Neural cell (in vitro differentiated cells): ENCODE measurements around the gene SETX. TPM values are rescaled to one million over a fixed set of nuclear protein-coding genes. Genes with fewer than 3 reads are reported as not detected.

Source experiments
- H2AFZ ChIP-seq: fragments of 200-600, 300-800 bp; sonication (generic), shearing (Covaris generic); 2 replicates; pipeline ENCODE4 v1.6.0; 2014; ENCODE audit warnings: low read depth, mild to moderate bottlenecking, antibody characterized with exemption, low read length, moderate library complexity
- H3F3A ChIP-seq: fragments of 200-600 bp; shearing (Covaris generic); 2 replicates; pipeline ENCODE4 v1.6.1; 2016; ENCODE audit warnings: mild to moderate bottlenecking, moderate library complexity, mixed read lengths, antibody characterized with exemption, low read length; ENCODE audit not compliant: insufficient read depth, poor library complexity, severe bottlenecking
- H3K27ac ChIP-seq: fragments of 200-600, 300-800 bp; sonication (generic), shearing (Covaris generic); 2 replicates; pipeline ENCODE4 v1.5.1; 2014; ENCODE audit warnings: mild to moderate bottlenecking, low read length, moderate library complexity
- H3K27me3 ChIP-seq: fragments of 300-800, 200-600 bp; sonication (generic), shearing (Covaris generic); 2 replicates; pipeline ENCODE4 v1.6.0; 2014; ENCODE audit warnings: mild to moderate bottlenecking, low read depth, low read length, moderate library complexity; ENCODE audit not compliant: insufficient read depth
- H3K36me3 ChIP-seq: fragments of 300-800, 200-600 bp; sonication (generic), shearing (Covaris generic); 2 replicates; pipeline ENCODE4 v1.5.1; 2014; ENCODE audit warnings: mild to moderate bottlenecking, antibody characterized with exemption, low read length, moderate library complexity; ENCODE audit not compliant: insufficient read depth
- H3K4me2 ChIP-seq: fragments of 300-800, 200-600 bp; sonication (generic), shearing (Covaris generic); 2 replicates; pipeline ENCODE4 v1.6.0; 2014; ENCODE audit warnings: mild to moderate bottlenecking, low read length
- H3K4me3 ChIP-seq: fragments of 300-800, 200-600 bp; sonication (generic), shearing (Covaris generic); 2 replicates; pipeline ENCODE4 v1.5.1; 2014; ENCODE audit warnings: mild to moderate bottlenecking, low read length, moderate library complexity
- H3K79me2 ChIP-seq: fragments of 200-600 bp; shearing (Covaris generic); replicated peaks from 2 replicates; pipeline ENCODE4 v1.6.0; 2014; ENCODE audit warnings: mild to moderate bottlenecking, low read length, moderate library complexity; ENCODE audit not compliant: insufficient read depth
- H3K9ac ChIP-seq: fragments of 300-800, 200-600 bp; sonication (generic), shearing (Covaris generic); 2 replicates; pipeline ENCODE4 v1.6.1; 2016; ENCODE audit warnings: mild to moderate bottlenecking, low read length, mixed read lengths
- H3K9me2 ChIP-seq: fragments of 200-600 bp; shearing (Covaris generic); 2 replicates; pipeline ENCODE4 v1.6.1; 2016; ENCODE audit warnings: mild to moderate bottlenecking, low read length, mixed read lengths; ENCODE audit not compliant: insufficient read depth
- H3K9me3 ChIP-seq: fragments of 200-600, 300-800 bp; sonication (generic), shearing (Covaris generic); 2 replicates; pipeline ENCODE4 v1.6.1; 2016; ENCODE audit warnings: mild to moderate bottlenecking, mixed run types, low read length, moderate library complexity, mixed read lengths
- H4K20me1 ChIP-seq: fragments of 200-600 bp; shearing (Covaris generic); 2 replicates; pipeline ENCODE4 v1.6.1; 2016; ENCODE audit warnings: mild to moderate bottlenecking, mixed run types; ENCODE audit not compliant: insufficient read depth
- EP300 ChIP-seq: fragments of 450-650 bp; conservative IDR thresholded peaks from 2 replicates; pipeline ENCODE4 v1.6.1; 2014; ENCODE audit warnings: antibody characterized with exemption, mild to moderate bottlenecking, moderate library complexity; ENCODE audit not compliant: poor library complexity, severe bottlenecking
- EZH2 ChIP-seq: fragments of 200-600, 300-800 bp; shearing (Covaris generic), sonication (generic); IDR thresholded peaks from 2 replicates; pipeline ENCODE4 v1.6.1; 2014; ENCODE audit warnings: antibody characterized with exemption, low read length, borderline replicate concordance, mild to moderate bottlenecking; ENCODE audit not compliant: insufficient read depth, poor library complexity, severe bottlenecking
- MXI1 ChIP-seq: fragments of 450-650 bp; conservative IDR thresholded peaks from 2 replicates; pipeline ENCODE4 v1.6.1; 2014; ENCODE audit warnings: antibody characterized with exemption, mild to moderate bottlenecking; ENCODE audit not compliant: poor library complexity, severe bottlenecking
- POLR2AphosphoS5 ChIP-seq: IDR thresholded peaks from 2 replicates; pipeline ENCODE4 v1.6.1; 2012
- RAD21 ChIP-seq: fragments of 450-650 bp; conservative IDR thresholded peaks from 2 replicates; pipeline ENCODE4 v1.6.1; 2014; ENCODE audit warnings: antibody characterized with exemption, mild to moderate bottlenecking, moderate library complexity
- SMC3 ChIP-seq: fragments of 450-650 bp; conservative IDR thresholded peaks from 2 replicates; pipeline ENCODE4 v1.6.1; 2014; ENCODE audit warnings: antibody characterized with exemption, mild to moderate bottlenecking, moderate library complexity; ENCODE audit not compliant: poor library complexity
- TAF1 ChIP-seq: IDR thresholded peaks from 2 replicates; pipeline ENCODE4 v1.6.1; 2012; ENCODE audit warnings: low read depth
- polyA plus RNA-seq: library from polyadenylated mRNA; depleted of rRNA; stranded (reverse); fragments of >200 nt; gene quantifications from 2 replicates; pipeline ENCODE4 v1.2.3, GENCODE V29; 2014
- TF ChIP-seq, protein P1 (sequence below): IDR thresholded peaks from 2 replicates; pipeline ENCODE4 v1.6.1; 2012; ENCODE audit warnings: borderline replicate concordance
- TF ChIP-seq, protein P2 (sequence below): fragments of 450-650 bp; IDR thresholded peaks from 2 replicates; pipeline ENCODE4 v1.5.1; 2014; ENCODE audit warnings: antibody characterized with exemption, mild to moderate bottlenecking, moderate library complexity; ENCODE audit not compliant: poor library complexity, severe bottlenecking

SETX gene
- polyA plus RNA-seq, 1 donor from 2014 or later, result 32.0 TPM

DNA sequence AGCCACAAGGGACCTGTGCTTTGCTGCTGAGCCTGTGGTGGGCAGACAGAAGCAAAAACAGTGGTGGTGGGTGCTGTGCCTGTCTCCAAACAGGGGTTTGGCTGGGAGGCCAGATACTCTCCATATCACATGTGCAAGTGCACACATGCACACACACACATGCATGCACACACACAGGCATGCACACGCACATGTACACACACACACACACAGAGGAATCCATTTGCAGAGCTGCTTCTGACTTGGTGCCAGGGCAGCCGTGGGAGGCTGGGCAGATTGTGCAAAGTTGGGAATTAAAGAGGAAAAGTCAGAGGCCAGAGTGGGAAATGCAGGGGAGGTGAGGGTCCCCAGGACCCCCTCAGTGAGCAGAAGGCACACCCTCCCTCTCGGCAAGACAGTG lies 121.6 kb downstream of the SETX start:
- Histone ChIP-seq H3K27me3 (no peaks in the 10 kb centered on the region), H3K4me2 (no peak overlapping the region), H2AFZ (no peak overlapping the region), H3K79me2 (no peaks in the 10 kb centered on the region), H3K4me3 (no peak overlapping the region), H3F3A (no peaks in the 10 kb centered on the region), H3K27ac (no peak overlapping the region), H4K20me1 (no peaks in the 10 kb centered on the region), H3K9me2 (no peaks in the 10 kb centered on the region), H3K9me3 (no peaks in the 10 kb centered on the region), H3K9ac (no peak overlapping the region), H3K36me3 (no peaks in the 10 kb centered on the region)
- TF ChIP-seq, protein P1, sequence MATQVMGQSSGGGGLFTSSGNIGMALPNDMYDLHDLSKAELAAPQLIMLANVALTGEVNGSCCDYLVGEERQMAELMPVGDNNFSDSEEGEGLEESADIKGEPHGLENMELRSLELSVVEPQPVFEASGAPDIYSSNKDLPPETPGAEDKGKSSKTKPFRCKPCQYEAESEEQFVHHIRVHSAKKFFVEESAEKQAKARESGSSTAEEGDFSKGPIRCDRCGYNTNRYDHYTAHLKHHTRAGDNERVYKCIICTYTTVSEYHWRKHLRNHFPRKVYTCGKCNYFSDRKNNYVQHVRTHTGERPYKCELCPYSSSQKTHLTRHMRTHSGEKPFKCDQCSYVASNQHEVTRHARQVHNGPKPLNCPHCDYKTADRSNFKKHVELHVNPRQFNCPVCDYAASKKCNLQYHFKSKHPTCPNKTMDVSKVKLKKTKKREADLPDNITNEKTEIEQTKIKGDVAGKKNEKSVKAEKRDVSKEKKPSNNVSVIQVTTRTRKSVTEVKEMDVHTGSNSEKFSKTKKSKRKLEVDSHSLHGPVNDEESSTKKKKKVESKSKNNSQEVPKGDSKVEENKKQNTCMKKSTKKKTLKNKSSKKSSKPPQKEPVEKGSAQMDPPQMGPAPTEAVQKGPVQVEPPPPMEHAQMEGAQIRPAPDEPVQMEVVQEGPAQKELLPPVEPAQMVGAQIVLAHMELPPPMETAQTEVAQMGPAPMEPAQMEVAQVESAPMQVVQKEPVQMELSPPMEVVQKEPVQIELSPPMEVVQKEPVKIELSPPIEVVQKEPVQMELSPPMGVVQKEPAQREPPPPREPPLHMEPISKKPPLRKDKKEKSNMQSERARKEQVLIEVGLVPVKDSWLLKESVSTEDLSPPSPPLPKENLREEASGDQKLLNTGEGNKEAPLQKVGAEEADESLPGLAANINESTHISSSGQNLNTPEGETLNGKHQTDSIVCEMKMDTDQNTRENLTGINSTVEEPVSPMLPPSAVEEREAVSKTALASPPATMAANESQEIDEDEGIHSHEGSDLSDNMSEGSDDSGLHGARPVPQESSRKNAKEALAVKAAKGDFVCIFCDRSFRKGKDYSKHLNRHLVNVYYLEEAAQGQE, result no peak
- no peak for TF ChIP-seq EZH2
- TF ChIP-seq, protein P2, sequence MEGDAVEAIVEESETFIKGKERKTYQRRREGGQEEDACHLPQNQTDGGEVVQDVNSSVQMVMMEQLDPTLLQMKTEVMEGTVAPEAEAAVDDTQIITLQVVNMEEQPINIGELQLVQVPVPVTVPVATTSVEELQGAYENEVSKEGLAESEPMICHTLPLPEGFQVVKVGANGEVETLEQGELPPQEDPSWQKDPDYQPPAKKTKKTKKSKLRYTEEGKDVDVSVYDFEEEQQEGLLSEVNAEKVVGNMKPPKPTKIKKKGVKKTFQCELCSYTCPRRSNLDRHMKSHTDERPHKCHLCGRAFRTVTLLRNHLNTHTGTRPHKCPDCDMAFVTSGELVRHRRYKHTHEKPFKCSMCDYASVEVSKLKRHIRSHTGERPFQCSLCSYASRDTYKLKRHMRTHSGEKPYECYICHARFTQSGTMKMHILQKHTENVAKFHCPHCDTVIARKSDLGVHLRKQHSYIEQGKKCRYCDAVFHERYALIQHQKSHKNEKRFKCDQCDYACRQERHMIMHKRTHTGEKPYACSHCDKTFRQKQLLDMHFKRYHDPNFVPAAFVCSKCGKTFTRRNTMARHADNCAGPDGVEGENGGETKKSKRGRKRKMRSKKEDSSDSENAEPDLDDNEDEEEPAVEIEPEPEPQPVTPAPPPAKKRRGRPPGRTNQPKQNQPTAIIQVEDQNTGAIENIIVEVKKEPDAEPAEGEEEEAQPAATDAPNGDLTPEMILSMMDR, result no peak

DNA sequence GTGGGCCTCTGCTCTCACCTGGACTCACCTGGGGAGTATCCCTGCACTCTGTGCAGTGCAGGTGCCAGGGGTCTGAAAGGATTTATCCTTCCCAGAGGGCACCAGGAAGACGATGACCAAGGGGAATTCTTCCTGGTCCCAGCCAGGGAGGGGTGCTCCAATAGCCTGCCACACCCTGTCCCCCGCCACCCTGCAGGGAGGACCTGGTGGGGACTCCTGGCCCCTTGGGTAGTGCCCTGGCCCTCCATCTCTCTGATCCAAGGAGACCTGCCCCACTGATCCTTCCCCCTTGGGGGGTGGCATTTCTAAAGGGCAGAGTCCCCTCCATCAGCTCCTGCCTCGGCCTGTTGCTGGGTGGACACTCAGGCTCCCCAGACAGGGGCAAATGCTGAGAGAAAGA lies 122.3 kb downstream of the SETX start:
- Histone ChIP-seq H4K20me1 (no peaks in the 10 kb centered on the region), H3K36me3 (no peaks in the 10 kb centered on the region), H3K9me2 (no peaks in the 10 kb centered on the region), H3K4me2 (no peak overlapping the region), H3K9ac (no peak overlapping the region), H3K27ac (no peak overlapping the region), H2AFZ (no peak overlapping the region), H3K79me2 (no peaks in the 10 kb centered on the region), H3F3A (no peaks in the 10 kb centered on the region), H3K27me3 (no peaks in the 10 kb centered on the region), H3K4me3 (no peak overlapping the region), H3K9me3 (no peaks in the 10 kb centered on the region)
- TF ChIP-seq TAF1 (no peak), RAD21 (no peak), EP300 (no peak), MXI1 (no peak), EZH2 (no peak), SMC3 (no peak), POLR2AphosphoS5 (no peak)
- TF ChIP-seq, protein P2, result no peak
- TF ChIP-seq, protein P1, result no peak
